Muscle layer of colon (tissue), 2 donors: ENCODE results near the gene TAMM41.
"Not testable (repeated sequence)": the region's sequence is repeated elsewhere in the genome, so short reads cannot be mapped to it uniquely, and the experiment has no call there.

Source experiments
- H3K27ac ChIP-seq: one replicate; pipeline ENCODE4 v1.7.0; 2013; ENCODE audit warnings: low read depth, mild to moderate bottlenecking, low read length, moderate library complexity
- H3K27me3 ChIP-seq, 2 donors: one replicate each; pipeline ENCODE4 v1.7.0; 2013; ENCODE audit warnings: low read length in 2 of 2, mild to moderate bottlenecking in 2 of 2; ENCODE audit not compliant: insufficient read depth in 2 of 2, control insufficient read depth in 1 of 2
- H3K36me3 ChIP-seq: one replicate; pipeline ENCODE4 v1.7.0; 2013; ENCODE audit warnings: mild to moderate bottlenecking, low read length; ENCODE audit not compliant: insufficient read depth
- H3K4me1 ChIP-seq: one replicate; pipeline ENCODE4 v1.7.0; 2013; ENCODE audit warnings: mild to moderate bottlenecking, low read length; ENCODE audit not compliant: insufficient read depth
- H3K4me3 ChIP-seq, 2 donors: one replicate each; pipeline ENCODE4 v1.7.0; 2013; ENCODE audit warnings: low read length in 2 of 2, low read depth in 1 of 2, mild to moderate bottlenecking in 1 of 2, moderate library complexity in 1 of 2
- H3K9ac ChIP-seq: one replicate; pipeline ENCODE4 v1.7.0; 2013; ENCODE audit warnings: low read length
- H3K9me3 ChIP-seq: one replicate; pipeline ENCODE4 v1.7.0; 2013; ENCODE audit warnings: mild to moderate bottlenecking, low read length
- donor health status: abdominal sarcoma.
- donor health status: Adenocarcinoma of cecum.

The TAMM41 gene

GRCh38 chr3:11846281-11847266, at the start of gene TAMM41:
Gene TAMM41, minus strand, starts transcription at chr3:11846885. Its CDS starts 249 bp downstream, at chr3:11846636.
- H3K27me3 ChIP-seq, result no peaks in the 10 kb centered on the region
- H3K4me3 ChIP-seq, result peak within 1 kb of the TSS; percentile 79 to 95
- H3K4me1 ChIP-seq, result peaks cover 21% of the 10 kb centered on the region
- H3K9me3 ChIP-seq, result no peaks in the 10 kb centered on the region
- H3K9ac ChIP-seq, result peak within 1 kb of the TSS; percentile 89
- peaks cover 21% of the 10 kb centered on the region for H3K36me3 ChIP-seq
- H3K27ac ChIP-seq, result peak within 1 kb of the TSS; percentile 77

GRCh38 chr3:11878837-11879236, 32.2 kb upstream of the TAMM41 start:
- Histone ChIP-seq H3K9me3 (no peaks in the 10 kb centered on the region), H3K27me3 (no peaks in the 10 kb centered on the region), H3K36me3 (no peaks in the 10 kb centered on the region), H3K4me1 (no peaks in the 10 kb centered on the region), H3K4me3 (no peak overlapping the region), H3K9ac (no peak overlapping the region), H3K27ac (no peak overlapping the region)

- H3K4me1 ChIP-seq, H3K9me3 ChIP-seq, H3K27me3 ChIP-seq, H3K36me3 ChIP-seq, H3K9ac ChIP-seq, H3K27ac ChIP-seq, H3K4me3 ChIP-seq: not testable (repeated sequence)
Measured at GRCh38 chr3:11874707-11875106, 28.0 kb upstream of the TAMM41 start.

GRCh38 chr3:11863739-11864138, 17.1 kb upstream of the TAMM41 start:
- not testable (repeated sequence) for H3K27me3 ChIP-seq, H3K4me3 ChIP-seq, H3K9me3 ChIP-seq, H3K27ac ChIP-seq, H3K36me3 ChIP-seq, H3K4me1 ChIP-seq, H3K9ac ChIP-seq

- H3K4me1 ChIP-seq, H3K27ac ChIP-seq, H3K36me3 ChIP-seq: not testable (repeated sequence)
Measured at GRCh38 chr3:11862584-11862983, 15.9 kb upstream of the TAMM41 start.

GRCh38 chr3:11862145-11862544, 15.5 kb upstream of the TAMM41 start:
- H3K4me1 ChIP-seq, H3K27ac ChIP-seq, H3K27me3 ChIP-seq, H3K9me3 ChIP-seq, H3K9ac ChIP-seq, H3K36me3 ChIP-seq, H3K4me3 ChIP-seq: not testable (repeated sequence)

More at GRCh38 chr3:11862584-11862983, 15.9 kb upstream of the TAMM41 start:
- H3K9me3 ChIP-seq, H3K27me3 ChIP-seq, H3K9ac ChIP-seq, H3K4me3 ChIP-seq: not testable (repeated sequence)

GRCh38 chr3:11860213-11860612, 13.5 kb upstream of the TAMM41 start:
- not testable (repeated sequence) for H3K27ac ChIP-seq, H3K27me3 ChIP-seq, H3K36me3 ChIP-seq, H3K4me1 ChIP-seq, H3K4me3 ChIP-seq, H3K9ac ChIP-seq, H3K9me3 ChIP-seq

- H3K4me3 ChIP-seq, result no peak overlapping the region
- no peaks in the 10 kb centered on the region for H3K9me3 ChIP-seq
- no peaks in the 10 kb centered on the region for H3K4me1 ChIP-seq
- H3K27ac ChIP-seq, result no peak overlapping the region
- H3K36me3 ChIP-seq, result no peaks in the 10 kb centered on the region
- no peak overlapping the region for H3K9ac ChIP-seq
- no peaks in the 10 kb centered on the region for H3K27me3 ChIP-seq
Measured at GRCh38 chr3:11853450-11853849, 6.8 kb upstream of the TAMM41 start.

- Histone ChIP-seq H3K4me3 (no peak overlapping the region), H3K27ac (no peak overlapping the region), H3K9ac (no peak overlapping the region), H3K36me3 (no peaks in the 10 kb centered on the region), H3K9me3 (no peaks in the 10 kb centered on the region), H3K27me3 (no peaks in the 10 kb centered on the region), H3K4me1 (peaks cover 16% of the 10 kb centered on the region)
Measured at GRCh38 chr3:11850003-11850402, 3.3 kb upstream of the TAMM41 start.

- Histone ChIP-seq H3K36me3 (peaks cover 14% of the 10 kb centered on the region), H3K4me1 (peaks cover 21% of the 10 kb centered on the region), H3K9me3 (no peaks in the 10 kb centered on the region), H3K27me3 (no peaks in the 10 kb centered on the region), H3K9ac (no peak overlapping the region), H3K4me3 (no peak overlapping the region), H3K27ac (peak overlapping the region; percentile 77)
Measured at GRCh38 chr3:11847607-11848006, 922 bp upstream of the TAMM41 start.

- Histone ChIP-seq H3K27me3 (no peaks in the 10 kb centered on the region), H3K27ac (peak overlapping the region; percentile 77), H3K4me3 (peak overlapping the region; percentile 79 to 95), H3K4me1 (peaks cover 21% of the 10 kb centered on the region), H3K36me3 (peaks cover 24% of the 10 kb centered on the region), H3K9me3 (no peaks in the 10 kb centered on the region), H3K9ac (peak overlapping the region; percentile 89)
Measured at GRCh38 chr3:11845651-11846050, 1.0 kb downstream of the TAMM41 start.

- Histone ChIP-seq H3K4me3 (no peak overlapping the region), H3K9ac (no peak overlapping the region), H3K9me3 (no peaks in the 10 kb centered on the region), H3K4me1 (peaks cover 21% of the 10 kb centered on the region), H3K27ac (no peak overlapping the region), H3K27me3 (no peaks in the 10 kb centered on the region), H3K36me3 (peaks cover 27% of the 10 kb centered on the region)
Measured at GRCh38 chr3:11844891-11845290, 1.8 kb downstream of the TAMM41 start.
